H1 (cell line): ENCODE results near the gene KIF26B. TPM values are rescaled to one million over a fixed set of nuclear protein-coding genes. Genes with fewer than 3 reads are reported as not detected.

ENCODE experiments used
- CTCF ChIA-PET: fragments of 300-600 bp; sonication (Branson Sonifier 250); formaldehyde crosslinking; loops from one replicate; lab custom pipeline; 2021; ENCODE audit not compliant: partially characterized antibody; lab: Charles Lee
- POLR2A ChIA-PET: fragments of 300-600 bp; sonication (Branson Sonifier 250); formaldehyde crosslinking; loops from one replicate; lab custom pipeline; 2021; ENCODE audit warnings: inconsistent platforms; ENCODE audit not compliant: partially characterized antibody; lab: Charles Lee
- DNase-seq, 2 experiments: peaks; one replicate each; pipeline versions ENCODE4 v3.0.0 to v3.0.0-alpha.2; 2010 to 2022; ENCODE audit warnings: low spot score in 2 of 2, low read depth in 1 of 2, mixed read lengths in 1 of 2
- FAIRE-seq: peaks from 2 replicates; lab custom pipeline; 2011; peaks lifted over from hg19 to GRCh38; lab: Jason Lieb, UNC
- H2AFZ ChIP-seq: 2 replicates; pipeline ENCODE4 v1.8.1; 2012; ENCODE audit warnings: low read length, inconsistent platforms
- H2AK5ac ChIP-seq: 2 replicates; pipeline ENCODE4 v1.6.1; 2013; ENCODE audit warnings: low read depth, low read length
- H2BK120ac ChIP-seq: replicated peaks from 2 replicates; pipeline ENCODE3; 2013; ENCODE audit warnings: low read depth, low read length, inconsistent platforms
- H2BK12ac ChIP-seq: 2 replicates; pipeline ENCODE4 v1.6.1; 2013; ENCODE audit warnings: low read depth, low read length
- H2BK15ac ChIP-seq: 2 replicates; pipeline ENCODE4 v1.6.1; 2013; ENCODE audit warnings: low read length
- H2BK20ac ChIP-seq: 2 replicates; pipeline ENCODE4 v1.6.1; 2013; ENCODE audit warnings: low read length
- H2BK5ac ChIP-seq: 2 replicates; pipeline ENCODE4 v1.6.1; 2013; ENCODE audit warnings: low read depth, low read length
- H3K14ac ChIP-seq: 2 replicates; pipeline ENCODE4 v1.6.1; 2013; ENCODE audit warnings: inconsistent platforms; ENCODE audit not compliant: insufficient read length
- H3K18ac ChIP-seq: 2 replicates; pipeline ENCODE4 v1.6.1; 2013; ENCODE audit warnings: low read length; ENCODE audit errors: extremely low read depth
- H3K23ac ChIP-seq: 2 replicates; pipeline ENCODE4 v1.6.1; 2013; ENCODE audit warnings: inconsistent platforms; ENCODE audit not compliant: insufficient read length
- H3K23me2 ChIP-seq: 2 replicates; pipeline ENCODE4 v1.6.1; 2013; ENCODE audit warnings: low read depth, low read length
- H3K27ac ChIP-seq: 2 replicates; pipeline ENCODE4 v1.6.1; 2011; ENCODE audit warnings: low read depth, low read length, inconsistent platforms
- H3K27me3 ChIP-seq, 4 experiments: replicated peaks in 1 of 4; 1 replicate in 1 of 4; 2 replicates in 3 of 4; pipeline versions ENCODE4 v1.6.1 to v1.8.1; 2011 to 2013; ENCODE audit warnings: low read length in 3 of 4, mild to moderate bottlenecking in 3 of 4, inconsistent platforms in 2 of 4, mixed read lengths in 2 of 4, moderate library complexity in 1 of 4; ENCODE audit not compliant: control insufficient read depth in 3 of 4, insufficient read depth in 3 of 4; ENCODE audit errors: extremely low read depth in 1 of 4
- H3K36me3 ChIP-seq, 4 experiments: 2 replicates each; pipeline versions ENCODE4 v1.6.1 to v1.8.1; 2011 to 2013; ENCODE audit warnings: mild to moderate bottlenecking in 4 of 4, low read length in 3 of 4, moderate library complexity in 2 of 4, control low read depth in 1 of 4, inconsistent platforms in 1 of 4; ENCODE audit not compliant: insufficient read depth in 4 of 4, control insufficient read depth in 2 of 4
- H3K4ac ChIP-seq: replicated peaks from 2 replicates; pipeline ENCODE3; 2013; ENCODE audit warnings: low read length, low read depth, mixed read lengths, inconsistent platforms; ENCODE audit not compliant: insufficient read length
- H3K4me1 ChIP-seq, 4 experiments: replicated peaks in 1 of 4; 1 replicate in 1 of 4; 2 replicates in 3 of 4; pipeline versions ENCODE4 v1.6.1 to v1.8.1; 2011 to 2013; ENCODE audit warnings: low read length in 3 of 4, inconsistent platforms in 2 of 4, mixed read lengths in 1 of 4; ENCODE audit not compliant: insufficient read depth in 4 of 4, control insufficient read depth in 3 of 4
- H3K4me2 ChIP-seq, 2 experiments: 2 replicates each; pipeline versions ENCODE4 v1.6.1 to v1.8.1; 2011 to 2013; ENCODE audit warnings: low read depth in 2 of 2, low read length in 2 of 2, control low read depth in 1 of 2, inconsistent platforms in 1 of 2, mild to moderate bottlenecking in 1 of 2; ENCODE audit not compliant: insufficient read depth in 1 of 2
- H3K4me3 ChIP-seq, 4 experiments: fragments of 200-600, 300-600 bp in 1 of 4; sonication (generic), shearing (Covaris generic), sonication (Bioruptor Twin) in 1 of 4; 2 replicates each; pipeline versions ENCODE4 v1.5.1 to v1.8.1; 2011 to 2016; ENCODE audit warnings: low read length in 4 of 4, low read depth in 3 of 4, control low read depth in 2 of 4, inconsistent platforms in 2 of 4, mild to moderate bottlenecking in 2 of 4, mixed read lengths in 1 of 4, moderate library complexity in 1 of 4; ENCODE audit not compliant: insufficient read depth in 2 of 4; ENCODE audit errors: extremely low read depth in 1 of 4
- H3K56ac ChIP-seq: replicated peaks from 2 replicates; pipeline ENCODE3; 2013; ENCODE audit warnings: low read depth, mild to moderate bottlenecking, mixed read lengths, low read length, inconsistent platforms; ENCODE audit not compliant: insufficient read length
- H3K79me1 ChIP-seq: 2 replicates; pipeline ENCODE4 v1.6.1; 2013; ENCODE audit warnings: low read depth, low read length, control low read depth
- H3K79me2 ChIP-seq, 2 experiments: 2 replicates each; pipeline versions ENCODE4 v1.6.1 to v1.8.1; 2012 to 2013; ENCODE audit warnings: low read length in 2 of 2, mild to moderate bottlenecking in 2 of 2, inconsistent platforms in 1 of 2; ENCODE audit not compliant: insufficient read depth in 2 of 2, control insufficient read depth in 1 of 2
- H3K9ac ChIP-seq, 4 experiments: replicated peaks in 1 of 4; 1 replicate in 1 of 4; 2 replicates in 3 of 4; pipeline versions ENCODE4 v1.6.1 to v1.8.1; 2011 to 2013; ENCODE audit warnings: low read depth in 3 of 4, low read length in 3 of 4, control low read depth in 2 of 4, mild to moderate bottlenecking in 2 of 4, moderate library complexity in 2 of 4, inconsistent platforms in 1 of 4; ENCODE audit errors: extremely low read depth in 1 of 4
- H3K9me3 ChIP-seq, 2 experiments: 2 replicates each; pipeline versions ENCODE4 v1.6.1 to v1.8.1; 2012 to 2013; ENCODE audit warnings: mild to moderate bottlenecking in 2 of 2, moderate library complexity in 2 of 2, control low read depth in 1 of 2, inconsistent platforms in 1 of 2, low read depth in 1 of 2, low read length in 1 of 2, mixed read lengths in 1 of 2; ENCODE audit not compliant: insufficient read depth in 2 of 2
- H4K20me1 ChIP-seq, 2 experiments: replicated peaks in 1 of 2; 2 replicates each; pipeline versions ENCODE3 to v1.8.1; 2011 to 2013; ENCODE audit warnings: inconsistent platforms in 2 of 2, low read length in 2 of 2, mild to moderate bottlenecking in 1 of 2; ENCODE audit not compliant: insufficient read depth in 2 of 2, control insufficient read depth in 1 of 2
- H4K5ac ChIP-seq: 2 replicates; pipeline ENCODE4 v1.6.1; 2013; ENCODE audit warnings: low read length, low read depth, mixed read lengths, inconsistent platforms; ENCODE audit not compliant: insufficient read length
- H4K8ac ChIP-seq: 2 replicates; pipeline ENCODE4 v1.8.0; 2013; ENCODE audit warnings: mild to moderate bottlenecking, moderate library complexity, low read length, inconsistent platforms; ENCODE audit not compliant: insufficient read depth; ENCODE audit errors: extremely low read depth
- H4K91ac ChIP-seq: replicated peaks from 2 replicates; pipeline ENCODE3; 2013; ENCODE audit warnings: low read length, mixed read lengths, inconsistent platforms; ENCODE audit not compliant: insufficient read length
- ASH2L ChIP-seq: fragments of 200-600, 300-600 bp; sonication (generic); IDR thresholded peaks from one replicate; pipeline ENCODE4 v1.7.1; 2017; ENCODE audit warnings: low read length
- EZH2 ChIP-seq: fragments of 200-600 bp; sonication (generic); IDR thresholded peaks from 2 replicates; pipeline ENCODE4 v1.7.1; 2012; ENCODE audit warnings: low read depth, mild to moderate bottlenecking, moderate library complexity, low read length, inconsistent platforms; ENCODE audit not compliant: severe bottlenecking
- GTF2F1 ChIP-seq: IDR thresholded peaks from 2 replicates; pipeline ENCODE4 v1.6.1; 2012; ENCODE audit warnings: low read depth, low read length, improper control_type of control experiment, borderline replicate concordance
- JUN ChIP-seq: IDR thresholded peaks from 2 replicates; pipeline ENCODE4 v1.6.1; 2011; ENCODE audit warnings: low read depth, mild to moderate bottlenecking, improper control_type of control experiment, low read length
- KDM1A ChIP-seq: fragments of 200-600, 300-600 bp; sonication (generic); IDR thresholded peaks from 2 replicates; pipeline ENCODE4 v1.7.1; 2016; ENCODE audit warnings: mild to moderate bottlenecking, low read length, borderline replicate concordance
- USF2 ChIP-seq: IDR thresholded peaks from 2 replicates; pipeline ENCODE4 v1.6.1; 2011; ENCODE audit warnings: low read length, improper control_type of control experiment
- WGBS, 2 experiments: shearing (Covaris generic) in 1 of 2; methylation state at CpG; one replicate each; pipeline versions ENCODE4 v1.1.6 to v1.1.7; 2013 to 2015; ENCODE audit warnings: low lambda C conversion rate in 2 of 2, mixed read lengths in 2 of 2, inconsistent platforms in 1 of 2, low coverage in 1 of 2, missing lambda C conversion rate in 1 of 2; ENCODE audit not compliant: insufficient replicate concordance in 2 of 2, insufficient coverage in 1 of 2, insufficient read length in 1 of 2; ENCODE audit errors: extremely low coverage in 1 of 2, missing lambda C conversion rate in 1 of 2; 5-methylcytosine and 5-hydroxymethylcytosine counted together
- polyA plus RNA-seq, 7 experiments: library from polyadenylated mRNA; depleted of rRNA in 3 of 7; stranded (reverse) in 5 of 7; unstranded in 2 of 7; fragments of >200 nt in 5 of 7; fragments of 200-250 nt in 2 of 7; gene quantifications; 1 replicate in 5 of 7; 2 replicates in 1 of 7; 4 replicates in 1 of 7; pipeline versions ENCODE4 v1.2.1 to v1.2.3, GENCODE V29; 2011 to 2013; ENCODE audit warnings: missing spikeins in 2 of 7, mixed read lengths in 2 of 7
- total RNA-seq: library from RNA; stranded (reverse); fragmentation: NEBNext Ultra II Directional; extraction: Animal tissue kit (Norgen Biotek cat#: 25700); gene quantifications from 2 replicates; pipeline ENCODE4 v1.2.1, GENCODE V29; 2021

KIF26B gene
- total and polyA plus RNA-seq, 2 of the 8 experiments (the other 6 are each of a cell fraction or from before 2014, with no cell fraction given), result 0.06 to 0.28 TPM

GRCh38 chr1:245481261-245481660, 326.5 kb downstream of the KIF26B start:
- Histone ChIP-seq H3K36me3 (no peaks in the 10 kb centered on the region), H3K27ac (no peak overlapping the region), H3K18ac (no peak overlapping the region), H3K23me2 (no peaks in the 10 kb centered on the region), H2BK12ac (no peak overlapping the region), H3K4me3 (no peak overlapping the region), H3K79me1 (no peaks in the 10 kb centered on the region), H2AFZ (no peak overlapping the region), H3K4me2 (no peak overlapping the region), H4K91ac (no peak overlapping the region), H3K27me3 (no peaks in the 10 kb centered on the region; a peak in 1 of 7 replicates), H3K79me2 (no peaks in the 10 kb centered on the region), H4K20me1 (no peaks in the 10 kb centered on the region), H3K23ac (no peak overlapping the region), H4K5ac (no peak overlapping the region), H2BK120ac (no peak overlapping the region), H3K14ac (no peak overlapping the region), H3K4me1 (peaks cover 0 to 8% (median 4%) of the 10 kb centered on the region in 4 experiments; a peak in 5 of 7 replicates), H2BK20ac (no peak overlapping the region), H4K8ac (no peak overlapping the region), H3K9ac (no peak overlapping the region), H2AK5ac (no peak overlapping the region), H3K9me3 (no peaks in the 10 kb centered on the region), H3K4ac (no peak overlapping the region), H2BK5ac (no peak overlapping the region), H3K56ac (no peak overlapping the region), H2BK15ac (no peak overlapping the region)
- WGBS, 2 experiments, result 96% methylated on average over 6 of the region's 6 CpGs; no CpG with 5 or more reads in 1 of the 2 experiments
- FAIRE-seq (no peak), DNase-seq (no peak)
- ChIA-PET CTCF (no interaction called here), POLR2A (no interaction called here)
- TF ChIP-seq EZH2 (no peak), JUN (no peak), ASH2L (no peak), KDM1A (no peak), GTF2F1 (no peak), USF2 (no peak)
